K562 (cell line): ENCODE results near the gene NALCN. TPM values are rescaled to one million over a fixed set of nuclear protein-coding genes. Genes with fewer than 3 reads are reported as not detected.

Source experiments
- ADNP ChIP-seq: fragments of 200-800 bp; sonication (Bioruptor generic); IDR thresholded peaks from 2 replicates; pipeline ENCODE4 v1.6.1; 2016; ENCODE audit warnings: missing genetic modification characterization, missing compliant biosample characterization
- ATF2 ChIP-seq: sonication (generic); formaldehyde crosslinking; IDR thresholded peaks from 2 replicates; pipeline ENCODE4 v1.8.1; 2022; ENCODE audit warnings: missing genetic modification reagents
- BRD9 ChIP-seq: fragments of 450-650 bp; IDR thresholded peaks from 2 replicates; pipeline ENCODE4 v1.6.1; 2018; ENCODE audit warnings: low read depth; ENCODE audit not compliant: partially characterized antibody
- CC2D1A ChIP-seq: fragments of 450-650 bp; IDR thresholded peaks from 2 replicates; pipeline ENCODE4 v1.6.1; 2017; ENCODE audit warnings: mild to moderate bottlenecking
- ESRRA ChIP-seq: fragments of 450-650 bp; IDR thresholded peaks from 2 replicates; pipeline ENCODE4 v1.6.1; 2014; ENCODE audit warnings: low read depth, mild to moderate bottlenecking, moderate library complexity, borderline replicate concordance
- ETV1 ChIP-seq: fragments of 450-650 bp; conservative IDR thresholded peaks from 2 replicates; pipeline ENCODE4 v1.6.1; 2016; ENCODE audit warnings: missing genetic modification characterization, control low read depth, low read depth, missing compliant biosample characterization
- ETV5 ChIP-seq: sonication (generic); formaldehyde crosslinking; IDR thresholded peaks from 2 replicates; pipeline ENCODE4 v1.4.0; 2020; ENCODE audit warnings: low read depth, mild to moderate bottlenecking, missing genetic modification reagents
- FOSL1 ChIP-seq: fragments of 200-800 bp; sonication (Bioruptor generic); conservative IDR thresholded peaks from 2 replicates; pipeline ENCODE4 v1.6.1; 2016; ENCODE audit warnings: missing genetic modification characterization, missing compliant biosample characterization
- HDAC3 ChIP-seq: fragments of 450-650 bp; IDR thresholded peaks from 2 replicates; pipeline ENCODE4 v1.6.1; 2018; ENCODE audit warnings: borderline replicate concordance, mild to moderate bottlenecking, moderate library complexity; ENCODE audit not compliant: partially characterized antibody
- JUND ChIP-seq, 2 experiments: IDR thresholded peaks; 2 replicates in 1 of 2; 3 replicates in 1 of 2; pipeline ENCODE4 v1.6.1; 2011; ENCODE audit warnings: borderline replicate concordance in 2 of 2, low read depth in 2 of 2, low read length in 2 of 2, improper control_type of control experiment in 1 of 2, missing biosample characterization in 1 of 2, missing genetic modification characterization in 1 of 2, missing genetic modification reagents in 1 of 2
- KLF1 ChIP-seq: fragments of 450-650 bp; IDR thresholded peaks from 2 replicates; pipeline ENCODE4 v1.6.1; 2016; ENCODE audit warnings: missing genetic modification characterization, missing compliant biosample characterization
- KLF10 ChIP-seq: fragments of 250-450 bp; sonication (Bioruptor Pico); IDR thresholded peaks from 2 replicates; pipeline ENCODE4 v1.6.1; 2021; ENCODE audit warnings: matching md5 sums
- NR0B1 ChIP-seq: fragments of 450-650 bp; IDR thresholded peaks from one replicate; pipeline ENCODE4 v1.6.1; 2018; ENCODE audit warnings: mild to moderate bottlenecking, moderate library complexity; ENCODE audit not compliant: partially characterized antibody
- SMARCB1 ChIP-seq: IDR thresholded peaks from 2 replicates; pipeline ENCODE4 v1.6.1; 2011; ENCODE audit warnings: improper control_type of control experiment, low read depth; ENCODE audit not compliant: insufficient read length
- ZNF592 ChIP-seq: fragments of 450-650 bp; IDR thresholded peaks from 2 replicates; pipeline ENCODE4 v1.6.1; 2017; ENCODE audit warnings: antibody characterized with exemption, mild to moderate bottlenecking
- polyA plus RNA-seq, 8 experiments: library from polyadenylated mRNA; depleted of rRNA in 4 of 8; stranded (reverse) in 5 of 8; unstranded in 3 of 8; fragments of >200 nt; fragmentation: Nextera tagmentation in 2 of 8; fragmentation: Illumina TruSeq in 1 of 8; extraction: Ambion mirVana in 2 of 8; extraction: Trizol in 1 of 8; gene quantifications; 2 replicates each; pipeline versions ENCODE4 v1.2.1 to v1.2.3, GENCODE V29; 2011 to 2014; ENCODE audit warnings: inconsistent platforms in 1 of 8, missing spikeins in 1 of 8
- total RNA-seq, 7 experiments: library from RNA; depleted of rRNA in 6 of 7; stranded (reverse); fragments of >200 nt in 6 of 7; fragmentation: Illumina TruSeq in 2 of 7; extraction: Trizol in 2 of 7; gene quantifications; 2 replicates each; pipeline versions ENCODE4 v1.2.1 to v1.2.3, GENCODE V29; 2011 to 2021; ENCODE audit warnings: low replicate concordance in 1 of 7

Gene NALCN
- total and polyA plus RNA-seq, 9 of the 15 experiments (the other 6 are each of a cell fraction or from before 2014, with no cell fraction given): not detected

- no peak for TF ChIP-seq ZNF592
- TF ChIP-seq NR0B1: no peak
- no peak for TF ChIP-seq FOSL1 (tag)
- TF ChIP-seq ATF2 (CRISPR knock-in tag): no peak
- TF ChIP-seq BRD9: no peak
- TF ChIP-seq ETV1: no peak
- TF ChIP-seq KLF1: no peak
- no peak for TF ChIP-seq HDAC3
- TF ChIP-seq JUND (IDR thresholded peaks at IDR 0.05; ENCODE audit: borderline replicate concordance, low read depth, low read length): no peak
- TF ChIP-seq JUND (tag; IDR thresholded peaks at IDR 0.05; ENCODE audit: borderline replicate concordance, low read depth, low read length): no peak
- no peak for TF ChIP-seq SMARCB1
- TF ChIP-seq ESRRA: no peak
- TF ChIP-seq ADNP (tag): no peak
- TF ChIP-seq KLF10 (CRISPR knock-in tag): no peak
- TF ChIP-seq ETV5 (CRISPR knock-in tag): no peak
- no peak for TF ChIP-seq CC2D1A
These were observed 109.1 kb downstream of the NALCN start (continued) for GRCh38 chr13:101307181-101307701.
